Activated naive CD8-positive, alpha-beta T cell (primary cell): ENCODE measurements around the gene FOXJ3.

Experiments
- H3K27ac Mint-ChIP-seq: one replicate; pipeline ENCODE4 v1.8.0; 2021; ENCODE audit warnings: mixed read lengths
- H3K27me3 Mint-ChIP-seq: one replicate; pipeline ENCODE4 v1.8.0; 2021; ENCODE audit warnings: mixed read lengths
- H3K36me3 Mint-ChIP-seq: one replicate; pipeline ENCODE4 v1.8.0; 2021; ENCODE audit warnings: mixed read lengths
- H3K4me1 Mint-ChIP-seq: one replicate; pipeline ENCODE4 v1.8.0; 2021; ENCODE audit warnings: low read depth, mixed read lengths
- H3K4me3 Mint-ChIP-seq: one replicate; pipeline ENCODE4 v1.8.0; 2021; ENCODE audit warnings: mild to moderate bottlenecking, mixed read lengths
- H3K9me3 Mint-ChIP-seq: one replicate; pipeline ENCODE4 v1.8.0; 2021; ENCODE audit warnings: low read depth, mixed read lengths

FOXJ3 gene

GRCh38 chr1:42335050-42335808 is at the start of gene FOXJ3:
Gene FOXJ3, minus strand, starts transcription at chr1:42335235. Its CDS starts 24,142 bp downstream, at chr1:42311093.
- Mint-ChIP-seq H3K4me3 (peak within 1 kb of the TSS; percentile 95), H3K27ac (peak within 1 kb of the TSS; percentile 94), H3K27me3 (no peaks in the 10 kb centered on the region), H3K4me1 (peaks cover 46% of the 10 kb centered on the region), H3K36me3 (peaks cover 3% of the 10 kb centered on the region), H3K9me3 (no peaks in the 10 kb centered on the region)

- peaks cover 4% of the 10 kb centered on the region for H3K4me1 Mint-ChIP-seq
- H3K36me3 Mint-ChIP-seq, result no peaks in the 10 kb centered on the region
- peaks cover 30% of the 10 kb centered on the region for H3K27me3 Mint-ChIP-seq
Observed at GRCh38 chr1:42381280-42381673, 46.2 kb upstream of the FOXJ3 start.

GRCh38 chr1:42380586-42381279 is 45.7 kb upstream of the FOXJ3 start, which contains the start of gene RIMKLA:
Gene RIMKLA, plus strand, starts transcription at chr1:42380792. Its CDS starts 143 bp downstream, at chr1:42380935.
- Mint-ChIP-seq H3K9me3 (no peaks in the 10 kb centered on the region), H3K4me3 (peak within 1 kb of the TSS; percentile 82), H3K27me3 (peaks cover 30% of the 10 kb centered on the region), H3K4me1 (peaks cover 4% of the 10 kb centered on the region), H3K36me3 (no peaks in the 10 kb centered on the region), H3K27ac (no peak within 1 kb of the TSS)

More at GRCh38 chr1:42381280-42381673, 46.2 kb upstream of the FOXJ3 start:
- Mint-ChIP-seq H3K9me3 (no peaks in the 10 kb centered on the region), H3K4me3 (peak overlapping the region; percentile 72), H3K27ac (no peak overlapping the region)

GRCh38 chr1:42379794-42380585 is 45.0 kb upstream of the FOXJ3 start:
- Mint-ChIP-seq H3K4me1 (peaks cover 4% of the 10 kb centered on the region), H3K9me3 (no peaks in the 10 kb centered on the region), H3K27ac (no peak overlapping the region), H3K4me3 (peak overlapping the region; percentile 82), H3K36me3 (no peaks in the 10 kb centered on the region), H3K27me3 (peaks cover 29% of the 10 kb centered on the region)

GRCh38 chr1:42372796-42373195 is 37.8 kb upstream of the FOXJ3 start:
- Mint-ChIP-seq H3K27ac (no peak overlapping the region), H3K9me3 (no peaks in the 10 kb centered on the region), H3K36me3 (no peaks in the 10 kb centered on the region), H3K4me1 (no peaks in the 10 kb centered on the region), H3K4me3 (no peak overlapping the region), H3K27me3 (peaks cover 6% of the 10 kb centered on the region)

- H3K4me1 Mint-ChIP-seq, result no peaks in the 10 kb centered on the region
Observed at GRCh38 chr1:42370876-42371549, 36.0 kb upstream of the FOXJ3 start.

GRCh38 chr1:42369471-42369870 is 34.4 kb upstream of the FOXJ3 start:
- Mint-ChIP-seq H3K9me3 (no peaks in the 10 kb centered on the region), H3K36me3 (no peaks in the 10 kb centered on the region), H3K27me3 (peaks cover 3% of the 10 kb centered on the region), H3K27ac (no peak overlapping the region), H3K4me3 (no peak overlapping the region), H3K4me1 (no peaks in the 10 kb centered on the region)

More at GRCh38 chr1:42370876-42371549, 36.0 kb upstream of the FOXJ3 start:
- Mint-ChIP-seq H3K9me3 (no peaks in the 10 kb centered on the region), H3K36me3 (no peaks in the 10 kb centered on the region), H3K27ac (no peak overlapping the region), H3K4me3 (no peak overlapping the region), H3K27me3 (peaks cover 3% of the 10 kb centered on the region)

- no peak overlapping the region for H3K27ac Mint-ChIP-seq
- no peak overlapping the region for H3K4me3 Mint-ChIP-seq
- H3K9me3 Mint-ChIP-seq, result no peaks in the 10 kb centered on the region
- no peaks in the 10 kb centered on the region for H3K4me1 Mint-ChIP-seq
- H3K36me3 Mint-ChIP-seq, result no peaks in the 10 kb centered on the region
- peaks cover 3% of the 10 kb centered on the region for H3K27me3 Mint-ChIP-seq
Observed at GRCh38 chr1:42368096-42368795, 33.2 kb upstream of the FOXJ3 start.

- H3K4me3 Mint-ChIP-seq, result no peak overlapping the region
- H3K27ac Mint-ChIP-seq, result no peak overlapping the region
- no peaks in the 10 kb centered on the region for H3K9me3 Mint-ChIP-seq
- peaks cover 4% of the 10 kb centered on the region for H3K27me3 Mint-ChIP-seq
- no peaks in the 10 kb centered on the region for H3K4me1 Mint-ChIP-seq
- H3K36me3 Mint-ChIP-seq, result peaks cover 2% of the 10 kb centered on the region
Observed at GRCh38 chr1:42365118-42365517, 30.1 kb upstream of the FOXJ3 start.

GRCh38 chr1:42364542-42364941 is 29.5 kb upstream of the FOXJ3 start:
- Mint-ChIP-seq H3K9me3 (no peaks in the 10 kb centered on the region), H3K27ac (no peak overlapping the region), H3K4me3 (no peak overlapping the region), H3K4me1 (no peaks in the 10 kb centered on the region), H3K36me3 (peaks cover 2% of the 10 kb centered on the region), H3K27me3 (peaks cover 4% of the 10 kb centered on the region)

- no peak overlapping the region for H3K27ac Mint-ChIP-seq
- peaks cover 2% of the 10 kb centered on the region for H3K4me1 Mint-ChIP-seq
- H3K36me3 Mint-ChIP-seq, result peaks cover 2% of the 10 kb centered on the region
- H3K9me3 Mint-ChIP-seq, result no peaks in the 10 kb centered on the region
- H3K4me3 Mint-ChIP-seq, result no peak overlapping the region
- peaks cover 4% of the 10 kb centered on the region for H3K27me3 Mint-ChIP-seq
Observed at GRCh38 chr1:42364089-42364488, 29.1 kb upstream of the FOXJ3 start.

- H3K4me1 Mint-ChIP-seq, result peaks cover 9% of the 10 kb centered on the region
- peak overlapping the region; percentile 3 for H3K4me3 Mint-ChIP-seq
- peak overlapping the region; percentile 34 for H3K27ac Mint-ChIP-seq
- H3K9me3 Mint-ChIP-seq, result no peaks in the 10 kb centered on the region
- H3K27me3 Mint-ChIP-seq, result peaks cover 3% of the 10 kb centered on the region
- H3K36me3 Mint-ChIP-seq, result peaks cover 2% of the 10 kb centered on the region
Observed at GRCh38 chr1:42359466-42359865, 24.4 kb upstream of the FOXJ3 start.

GRCh38 chr1:42358791-42359190 is 23.8 kb upstream of the FOXJ3 start:
- peaks cover 9% of the 10 kb centered on the region for H3K4me1 Mint-ChIP-seq
- peaks cover 2% of the 10 kb centered on the region for H3K36me3 Mint-ChIP-seq
- no peak overlapping the region for H3K4me3 Mint-ChIP-seq
- peaks cover 3% of the 10 kb centered on the region for H3K27me3 Mint-ChIP-seq
- no peaks in the 10 kb centered on the region for H3K9me3 Mint-ChIP-seq
- peak overlapping the region; percentile 42 for H3K27ac Mint-ChIP-seq

- Mint-ChIP-seq H3K4me1 (no peaks in the 10 kb centered on the region), H3K27me3 (peaks cover 11% of the 10 kb centered on the region), H3K9me3 (no peaks in the 10 kb centered on the region), H3K4me3 (no peak overlapping the region), H3K36me3 (peaks cover 2% of the 10 kb centered on the region), H3K27ac (no peak overlapping the region)
Observed at GRCh38 chr1:42350086-42350485, 15.1 kb upstream of the FOXJ3 start.
